HT-29 (cell line): Measurements from ENCODE around the gene ANKRD16. TPM values are rescaled to one million over a fixed set of nuclear protein-coding genes. Genes with fewer than 3 reads are reported as not detected.
"Not testable (repeated sequence)": the region's sequence is repeated elsewhere in the genome, so short reads cannot be mapped to it uniquely, and the experiment has no call there.

Experiments used
- DNase-seq: peaks from one replicate; pipeline ENCODE4 v3.0.0-alpha.2; 2015; ENCODE audit warnings: low spot score
- total RNA-seq: library from RNA; depleted of rRNA; stranded (reverse); fragments of >200 nt; shearing (Covaris generic); gene quantifications from 2 replicates; pipeline ENCODE4 v1.2.3, GENCODE V29; 2014

The ANKRD16 gene
- total RNA-seq, 1 experiment from 2014 or later, result 12.7 TPM

- no peak for DNase-seq
Measured at GRCh38 chr10:5876181-5876768, 13.4 kb downstream of the ANKRD16 start.

- peak; percentile 91 for DNase-seq
Measured at GRCh38 chr10:5873515-5873995, 16.1 kb downstream of the ANKRD16 start.

GRCh38 chr10:5871596-5871995 is 18.1 kb downstream of the ANKRD16 start:
- DNase-seq, result no peak

GRCh38 chr10:5869156-5869555 is 20.5 kb downstream of the ANKRD16 start:
- DNase-seq, result no peak

GRCh38 chr10:5868383-5868782 is 21.3 kb downstream of the ANKRD16 start:
- not testable (repeated sequence) for DNase-seq

GRCh38 chr10:5867091-5867615 is 22.5 kb downstream of the ANKRD16 start:
- DNase-seq, result peak; percentile 36

GRCh38 chr10:5866451-5867081 is 23.1 kb downstream of the ANKRD16 start:
- DNase-seq, result not testable (repeated sequence)

- not testable (repeated sequence) for DNase-seq
Measured at GRCh38 chr10:5862981-5863685, 26.6 kb downstream of the ANKRD16 start.

- no peak for DNase-seq
Measured at GRCh38 chr10:5862360-5862961, 27.2 kb downstream of the ANKRD16 start.

- no peak for DNase-seq
Measured at GRCh38 chr10:5860066-5860465, 29.6 kb downstream of the ANKRD16 start.

- no peak for DNase-seq
Measured at GRCh38 chr10:5858811-5859210, 30.9 kb downstream of the ANKRD16 start.

GRCh38 chr10:5856701-5857004 is 33.0 kb downstream of the ANKRD16 start:
- no peak for DNase-seq

GRCh38 chr10:5855979-5856700 is 33.6 kb downstream of the ANKRD16 start:
- DNase-seq, result no peak

GRCh38 chr10:5854131-5854475 is 35.6 kb downstream of the ANKRD16 start:
- no peak for DNase-seq

- DNase-seq, result not testable (repeated sequence)
Measured at GRCh38 chr10:5846667-5847066, 43.0 kb downstream of the ANKRD16 start.

- no peak for DNase-seq
Measured at GRCh38 chr10:5844345-5845055, 45.2 kb downstream of the ANKRD16 start.

GRCh38 chr10:5843686-5844344 is 45.9 kb downstream of the ANKRD16 start:
- DNase-seq, result no peak

- no peak for DNase-seq
Measured at GRCh38 chr10:5841965-5842364, 47.7 kb downstream of the ANKRD16 start.

- DNase-seq, result no peak
Measured at GRCh38 chr10:5840314-5841307, 49.1 kb downstream of the ANKRD16 start.
